Stimulated activated CD8-positive, alpha-beta memory T cell treated with anti-CD3 and anti-CD28 coated beads, Interleukin-7, amount 100 ng/mL, for 1 hour (primary cell): ENCODE measurements around the gene NOMO2.
"Not testable (repeated sequence)": the region's sequence is repeated elsewhere in the genome, so short reads cannot be mapped to it uniquely, and the experiment has no call there.

ENCODE experiments used
- DNase-seq, 2 donors: peaks; one replicate each; pipeline ENCODE4 v3.0.0-alpha.2; 2020; ENCODE audit warnings: low read depth in 2 of 2

NOMO2 gene

GRCh38 chr16:18575298-18575917 is 13.5 kb upstream of the NOMO2 start:
- DNase-seq: not testable (repeated sequence)

GRCh38 chr16:18573887-18574286 is 12.0 kb upstream of the NOMO2 start:
- DNase-seq: not testable (repeated sequence)

GRCh38 chr16:18572973-18573372 is 11.1 kb upstream of the NOMO2 start:
- DNase-seq: not testable (repeated sequence)

DNA sequence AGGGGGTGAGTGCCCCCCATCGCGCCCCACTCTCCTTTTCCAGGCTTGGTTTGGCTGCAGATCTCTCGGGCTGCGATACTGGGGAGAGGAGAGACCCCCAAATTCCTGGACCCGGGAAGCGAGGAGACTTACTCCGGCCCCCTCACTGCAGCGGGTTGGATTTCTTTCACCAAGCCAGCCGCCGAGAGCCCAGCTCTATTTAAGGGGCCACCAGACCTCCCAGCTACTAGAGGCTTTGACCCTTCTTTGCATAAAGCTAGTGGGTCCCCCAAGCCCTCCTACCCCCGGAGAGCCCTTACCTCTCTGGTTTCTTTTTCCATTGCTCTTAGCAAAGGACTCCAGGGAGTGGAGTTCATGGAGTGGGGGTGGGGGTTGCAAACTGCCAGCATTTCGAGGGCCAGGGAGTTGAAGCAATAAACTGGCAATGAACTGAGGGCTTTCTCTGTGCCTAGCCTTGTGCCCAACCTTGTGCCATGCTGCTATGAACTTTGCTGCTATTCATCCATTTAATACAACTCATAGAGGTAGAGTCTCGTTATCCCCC is 9.5 kb upstream of the NOMO2 start:
- not testable (repeated sequence) for DNase-seq

DNA sequence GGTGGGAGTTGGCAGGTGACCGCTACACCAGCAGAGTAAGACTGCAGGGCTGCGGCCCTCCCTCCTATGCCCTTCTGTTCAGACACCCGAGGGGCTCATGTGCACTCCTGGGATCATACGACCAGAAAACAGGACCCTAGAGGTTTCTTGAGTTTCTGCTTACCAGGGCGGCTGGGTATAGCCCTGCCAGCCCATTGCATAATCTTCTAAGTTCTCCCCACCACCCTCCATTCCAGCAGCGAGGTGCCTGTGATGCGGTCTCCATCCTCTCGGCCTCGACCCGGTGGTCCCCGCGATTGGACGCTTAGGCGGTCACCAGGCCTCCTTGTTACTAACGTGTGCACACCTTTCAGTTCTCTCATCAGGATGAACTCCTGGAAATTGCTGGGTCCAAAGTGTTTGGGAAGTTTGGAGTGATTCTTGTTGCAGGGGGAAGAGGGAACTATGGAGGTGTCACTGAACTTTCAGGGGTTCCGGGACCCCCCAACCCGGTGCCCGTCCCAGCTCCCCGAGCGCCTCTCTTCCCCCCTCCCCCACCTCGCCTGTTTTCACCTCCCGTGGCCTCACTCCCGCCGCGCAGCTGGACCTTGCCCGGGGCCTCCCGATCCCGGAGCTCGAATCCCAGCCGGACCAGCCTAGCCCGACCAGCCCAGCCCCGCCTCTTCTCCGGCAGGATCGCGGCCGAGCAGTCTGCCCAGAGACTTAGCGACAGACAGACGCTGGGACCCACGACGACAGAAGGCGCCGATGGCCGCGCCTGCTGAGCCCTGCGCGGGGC is 8.8 kb upstream of the NOMO2 start:
- not testable (repeated sequence) for DNase-seq

DNA sequence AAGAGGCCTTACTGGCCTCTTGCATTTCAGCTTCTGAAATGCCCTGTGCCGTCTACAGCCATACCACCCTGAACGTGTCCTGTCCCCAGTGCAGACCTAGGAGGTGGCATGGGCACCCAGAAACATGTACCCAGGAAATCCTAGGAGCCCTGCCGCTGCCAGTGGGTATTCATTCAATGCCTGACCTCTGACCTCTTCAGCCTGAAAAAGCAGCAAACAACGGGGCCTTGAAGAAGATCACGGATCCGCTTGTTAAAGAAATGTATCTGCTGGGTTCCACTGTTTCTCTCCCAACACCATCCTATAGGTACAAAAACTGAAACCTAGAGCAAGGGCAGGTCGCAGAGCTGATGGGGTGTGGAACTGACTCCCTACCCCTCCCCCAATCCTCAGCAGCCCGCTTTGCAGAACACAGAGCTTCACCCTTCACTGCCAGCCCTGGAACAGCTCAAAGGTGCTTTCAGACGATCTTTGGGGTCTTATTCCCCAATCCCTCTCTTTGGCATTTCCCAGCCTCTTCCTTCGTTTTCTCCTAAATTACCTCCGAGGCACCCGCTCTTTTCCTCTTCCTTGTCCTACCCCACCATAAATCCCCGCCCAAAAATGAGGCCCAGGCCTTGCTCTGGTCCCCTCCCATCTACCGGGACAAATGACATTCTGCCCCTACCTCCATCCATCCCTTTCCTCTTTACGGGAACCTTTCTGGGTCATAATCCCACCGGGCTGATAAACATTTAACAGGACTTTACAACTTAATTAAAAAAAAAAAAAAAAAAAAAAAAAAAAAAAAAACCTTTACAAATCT is 1.3 kb downstream of the NOMO2 start:
- DNase-seq: not testable (repeated sequence)

DNA sequence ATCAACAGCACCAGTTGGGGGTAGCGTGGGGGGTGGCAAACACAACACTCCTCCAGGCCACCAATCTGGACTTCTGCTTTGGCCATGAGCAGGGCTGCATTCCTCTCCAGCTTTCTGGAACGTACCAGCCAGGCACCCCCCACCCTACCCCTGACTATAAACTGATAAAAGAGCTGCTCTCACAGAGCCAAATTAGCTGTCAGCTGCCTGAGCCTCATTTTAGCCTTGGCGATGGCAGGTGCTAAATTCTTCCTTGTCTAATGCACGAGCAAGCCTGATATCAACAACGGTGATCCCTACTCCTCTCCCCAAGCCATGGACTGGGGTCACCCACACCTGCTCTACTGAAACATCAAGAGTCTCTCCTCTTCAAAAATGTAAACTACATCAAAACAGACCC is 8.2 kb downstream of the NOMO2 start:
- not testable (repeated sequence) for DNase-seq

DNA sequence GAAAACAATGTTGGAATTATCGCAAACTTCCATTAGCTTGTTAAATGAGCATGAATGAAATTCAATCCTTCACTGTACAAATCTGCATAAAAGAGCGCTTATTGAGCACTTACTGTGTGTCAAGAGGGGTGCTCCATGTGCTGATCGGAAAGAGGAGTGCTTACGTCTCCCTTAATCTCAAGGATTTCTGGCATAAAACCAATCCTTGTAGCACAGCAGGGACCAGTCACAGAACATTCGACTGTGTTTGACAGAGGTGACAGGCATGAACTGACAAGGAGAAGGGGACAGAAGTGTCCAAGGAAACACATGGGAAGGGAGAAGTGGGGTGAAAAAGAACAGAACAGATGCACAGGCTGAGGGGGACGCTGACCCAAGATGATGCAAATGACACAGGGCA is 14.5 kb downstream of the NOMO2 start:
- not testable (repeated sequence) for DNase-seq

DNA sequence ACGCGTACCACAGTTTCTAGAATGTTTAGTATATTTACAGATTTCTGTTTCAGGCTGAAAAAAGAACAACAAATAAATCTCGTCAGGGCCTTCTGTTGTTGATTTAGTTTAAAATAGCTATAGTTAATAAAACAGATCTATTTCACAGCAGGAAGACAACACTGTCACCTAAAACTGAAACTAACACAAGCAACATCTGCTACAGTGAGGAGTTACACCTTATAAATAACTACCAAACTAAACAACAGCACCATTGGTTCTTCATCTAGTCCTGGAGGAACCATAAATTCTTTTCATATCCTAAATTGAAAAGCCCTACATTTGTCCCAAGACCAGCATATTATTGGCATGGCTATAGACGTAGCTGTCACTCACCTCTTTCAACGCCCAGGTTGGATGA is 15.0 kb downstream of the NOMO2 start:
- DNase-seq: not testable (repeated sequence)

GRCh38 chr16:18544232-18545081 is 17.4 kb downstream of the NOMO2 start:
- not testable (repeated sequence) for DNase-seq

GRCh38 chr16:18541912-18542311 is 20.0 kb downstream of the NOMO2 start:
- not testable (repeated sequence) for DNase-seq

DNA sequence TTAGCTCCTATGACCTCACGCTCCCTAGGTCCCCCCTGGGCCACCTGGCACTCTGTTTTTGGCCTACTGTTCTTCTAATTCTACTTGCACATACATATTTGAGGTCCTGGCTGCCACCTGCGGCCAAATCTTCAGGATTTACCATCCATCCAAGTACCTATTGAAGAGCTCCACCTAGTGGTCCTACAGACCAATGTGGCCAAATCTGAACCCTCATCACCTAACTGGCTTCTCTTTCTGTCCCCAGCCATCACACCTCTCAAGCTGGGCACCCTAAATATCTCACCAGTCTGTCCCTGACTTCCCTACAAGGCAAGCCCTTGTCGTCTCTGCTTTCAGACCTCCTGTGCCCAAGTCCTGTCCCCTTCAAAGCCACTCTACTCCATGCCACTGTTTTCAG is 24.9 kb downstream of the NOMO2 start:
- DNase-seq: not testable (repeated sequence)

- DNase-seq: not testable (repeated sequence)
These were observed 26.3 kb downstream of the NOMO2 start for GRCh38 chr16:18535519-18536168.

DNA sequence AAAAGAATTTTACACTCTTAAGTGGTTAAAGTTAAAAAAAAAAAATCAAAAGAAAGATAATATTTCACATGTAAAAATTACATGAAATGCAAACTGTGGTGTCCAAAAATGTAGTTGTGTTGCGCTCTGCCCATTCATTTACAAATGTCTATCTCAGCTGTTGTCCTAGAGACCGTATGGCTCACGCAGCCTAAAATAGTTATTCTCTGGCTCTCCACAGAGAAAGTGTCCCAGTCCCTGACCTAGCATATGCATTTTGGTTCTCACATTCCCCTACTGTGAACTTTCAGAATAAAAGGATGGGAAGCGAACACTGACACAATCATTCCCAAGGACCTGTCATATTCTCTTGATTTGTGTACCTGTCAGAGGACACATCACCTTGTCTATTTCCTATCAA is 27.6 kb downstream of the NOMO2 start:
- not testable (repeated sequence) for DNase-seq

DNA sequence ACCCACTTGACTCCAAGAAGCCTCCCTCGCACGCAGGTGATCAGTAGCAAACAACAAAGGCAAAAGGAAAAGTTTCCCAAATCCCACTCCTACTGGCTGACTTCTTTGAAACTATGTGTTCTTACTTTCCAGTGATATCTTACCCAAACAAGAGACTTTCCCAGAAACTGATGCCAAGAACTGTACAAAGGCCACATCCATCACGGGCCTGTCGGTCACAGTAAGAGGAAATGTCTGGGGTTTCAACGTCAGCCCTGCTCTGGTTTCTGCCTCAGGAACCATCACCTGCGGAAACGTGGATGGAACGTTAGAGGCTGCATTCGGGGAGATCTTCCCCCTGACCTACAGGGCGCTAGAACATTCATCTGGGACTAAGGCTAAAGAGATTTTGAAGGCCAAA is 30.6 kb downstream of the NOMO2 start:
- not testable (repeated sequence) for DNase-seq

DNA sequence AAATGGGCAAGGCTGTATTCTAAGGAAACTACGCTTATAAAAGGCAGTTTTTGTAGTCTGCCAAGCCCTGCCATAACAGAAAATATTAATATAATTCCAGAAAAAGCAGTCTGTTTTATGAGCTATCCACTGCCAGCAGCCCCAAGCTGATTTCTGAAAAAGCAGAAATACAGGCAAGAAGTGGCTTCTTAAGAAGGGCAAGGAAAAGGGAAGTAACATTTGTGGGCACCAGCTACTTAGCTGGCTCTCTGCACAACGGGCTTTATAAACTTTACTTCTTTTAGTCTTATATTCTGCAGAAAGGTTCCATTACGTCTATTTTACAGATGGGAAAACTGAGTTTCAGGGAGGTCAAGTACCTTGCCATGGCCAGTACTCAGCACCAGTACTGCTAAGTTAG is 31.6 kb downstream of the NOMO2 start:
- DNase-seq: not testable (repeated sequence)

DNA sequence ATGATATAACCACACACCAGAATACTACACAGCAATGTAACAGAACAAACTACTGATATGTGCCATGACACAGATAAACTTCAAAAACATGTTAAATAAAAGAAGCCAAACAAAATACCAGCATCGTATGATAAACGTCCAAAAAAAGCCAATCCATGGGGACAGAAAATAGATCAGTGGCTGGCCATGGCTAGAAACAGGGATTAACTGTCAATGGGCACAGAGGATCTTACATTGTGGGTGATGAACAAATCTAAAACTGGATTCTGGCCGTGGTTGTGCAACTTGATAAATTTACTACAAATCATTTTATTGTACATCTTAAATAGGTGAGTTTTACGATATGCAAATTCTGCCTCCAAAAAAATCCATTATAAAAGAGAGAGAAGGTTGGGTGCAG is 35.4 kb downstream of the NOMO2 start:
- not testable (repeated sequence) for DNase-seq

GRCh38 chr16:18525882-18526482 is 35.9 kb downstream of the NOMO2 start:
- not testable (repeated sequence) for DNase-seq

- not testable (repeated sequence) for DNase-seq
These were observed 39.3 kb downstream of the NOMO2 start for GRCh38 chr16:18522637-18523036.
